ENCODE data around the gene NR3C1. TPM values are rescaled to one million over a fixed set of nuclear protein-coding genes. Genes with fewer than 3 reads are reported as not detected.

The NR3C1 gene
- total RNA-seq, 2 donors from 2014 or later, result 56.5 to 58.1 TPM

DNA sequence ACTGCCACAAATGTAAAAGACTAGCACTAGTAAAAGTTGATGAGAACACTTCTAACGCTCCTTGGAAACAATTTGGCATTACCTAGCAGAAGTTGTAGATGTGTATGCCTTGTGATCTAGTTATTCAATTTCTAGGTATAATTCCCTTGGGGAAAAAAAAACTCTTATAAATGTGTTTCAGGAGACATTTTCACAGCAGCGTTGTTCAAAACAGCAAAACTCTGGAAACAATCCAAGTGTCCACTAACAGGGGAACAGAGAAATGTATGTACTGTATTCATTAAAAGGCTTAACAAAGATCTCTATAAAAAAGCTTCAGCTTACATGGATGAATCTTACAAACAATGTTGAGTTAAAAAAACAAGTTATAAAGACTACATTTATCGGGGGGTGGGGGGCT lies 30.4 kb downstream of the NR3C1 start:
- peaks cover 5 to 30% of the 10 kb centered on the region in 2 donors for H3K4me1 ChIP-seq (ENCODE audit: control insufficient read depth in 1 of 2, low read depth in 2 of 2)
- H3K27me3 ChIP-seq (replicated peaks; ENCODE audit: insufficient read depth), result no peaks in the 10 kb centered on the region
- H3K4me3 ChIP-seq, result no peak overlapping the region
- ATAC-seq (ENCODE audit: insufficient number of reproducible peaks, low FRiP score, low read depth) (no peak), DNase-seq (ENCODE audit: low spot score) (no peak)
- no peak overlapping the region for H3K27ac ChIP-seq
- H3K9me3 ChIP-seq, result no peaks in the 10 kb centered on the region
- no peaks in the 10 kb centered on the region for H3K36me3 ChIP-seq
- TF ChIP-seq, protein P1, sequence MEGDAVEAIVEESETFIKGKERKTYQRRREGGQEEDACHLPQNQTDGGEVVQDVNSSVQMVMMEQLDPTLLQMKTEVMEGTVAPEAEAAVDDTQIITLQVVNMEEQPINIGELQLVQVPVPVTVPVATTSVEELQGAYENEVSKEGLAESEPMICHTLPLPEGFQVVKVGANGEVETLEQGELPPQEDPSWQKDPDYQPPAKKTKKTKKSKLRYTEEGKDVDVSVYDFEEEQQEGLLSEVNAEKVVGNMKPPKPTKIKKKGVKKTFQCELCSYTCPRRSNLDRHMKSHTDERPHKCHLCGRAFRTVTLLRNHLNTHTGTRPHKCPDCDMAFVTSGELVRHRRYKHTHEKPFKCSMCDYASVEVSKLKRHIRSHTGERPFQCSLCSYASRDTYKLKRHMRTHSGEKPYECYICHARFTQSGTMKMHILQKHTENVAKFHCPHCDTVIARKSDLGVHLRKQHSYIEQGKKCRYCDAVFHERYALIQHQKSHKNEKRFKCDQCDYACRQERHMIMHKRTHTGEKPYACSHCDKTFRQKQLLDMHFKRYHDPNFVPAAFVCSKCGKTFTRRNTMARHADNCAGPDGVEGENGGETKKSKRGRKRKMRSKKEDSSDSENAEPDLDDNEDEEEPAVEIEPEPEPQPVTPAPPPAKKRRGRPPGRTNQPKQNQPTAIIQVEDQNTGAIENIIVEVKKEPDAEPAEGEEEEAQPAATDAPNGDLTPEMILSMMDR (IDR thresholded peaks at IDR 0.05), result no peak

DNA sequence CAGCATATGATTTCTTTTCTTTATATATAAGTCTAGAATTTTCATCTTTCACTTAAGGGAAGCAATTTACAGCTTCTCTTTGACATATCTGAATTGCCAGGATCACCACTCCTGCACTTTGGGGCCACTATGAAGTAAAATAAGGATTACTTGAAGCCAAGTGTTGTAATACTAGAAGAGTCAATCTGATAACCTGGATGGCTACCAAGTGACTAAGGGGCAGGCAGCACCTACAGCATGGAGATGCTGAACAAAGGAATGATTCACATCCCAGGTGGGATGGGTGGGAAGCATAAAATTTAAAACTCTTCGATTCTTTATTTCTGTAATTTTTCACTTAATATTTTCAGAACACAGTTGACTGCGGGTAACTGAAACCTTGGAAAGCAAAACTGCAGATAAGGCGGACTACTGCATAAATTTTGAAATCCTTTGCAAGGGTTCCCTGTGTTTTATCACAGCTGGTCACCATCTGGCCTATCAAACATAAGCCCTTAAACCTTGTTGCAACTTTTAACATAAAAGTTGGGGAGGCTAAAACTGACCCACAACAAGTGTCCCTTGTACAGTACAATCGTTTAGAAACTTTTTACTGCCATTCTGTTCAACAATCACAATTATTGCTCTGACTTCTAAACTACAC lies 31.2 kb downstream of the NR3C1 start:
- DNase-seq (ENCODE audit: low spot score) (no peak), ATAC-seq (ENCODE audit: insufficient number of reproducible peaks, low FRiP score, low read depth) (no peak)
- TF ChIP-seq, protein P1 (IDR thresholded peaks at IDR 0.05), result no peak
- no peaks in the 10 kb centered on the region for H3K36me3 ChIP-seq
- no peaks in the 10 kb centered on the region for H3K27me3 ChIP-seq (replicated peaks; ENCODE audit: insufficient read depth)
- H3K9me3 ChIP-seq, result no peaks in the 10 kb centered on the region
- no peak overlapping the region for H3K27ac ChIP-seq
- no peak overlapping the region for H3K4me3 ChIP-seq
- H3K4me1 ChIP-seq (ENCODE audit: control insufficient read depth in 1 of 2, low read depth in 2 of 2), result peaks cover 5 to 29% of the 10 kb centered on the region in 2 donors

DNA sequence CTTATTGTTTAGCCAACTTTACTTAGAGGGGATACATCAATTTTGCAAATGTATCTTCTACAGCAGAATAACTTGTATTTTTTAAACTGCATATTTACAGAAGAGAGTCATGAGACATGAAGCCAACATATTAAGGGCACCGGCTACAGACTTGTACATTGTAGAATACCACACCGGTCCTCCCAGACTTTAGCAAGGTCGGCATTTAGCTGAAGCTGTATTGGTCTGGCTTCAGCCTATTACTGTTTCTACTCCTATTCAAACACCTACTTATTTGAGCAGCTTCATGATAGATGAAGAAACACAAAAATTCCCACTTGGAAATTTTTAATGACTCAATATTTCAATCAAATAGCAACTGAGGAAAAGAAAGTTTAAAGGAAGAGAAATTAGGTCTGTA lies 33.0 kb downstream of the NR3C1 start:
- Histone ChIP-seq H3K4me3 (no peak overlapping the region), H3K9me3 (no peaks in the 10 kb centered on the region), H3K4me1 (ENCODE audit: control insufficient read depth in 1 of 2, low read depth in 2 of 2) (peaks cover 6 to 13% of the 10 kb centered on the region in 2 donors), H3K36me3 (no peaks in the 10 kb centered on the region), H3K27me3 (replicated peaks; ENCODE audit: insufficient read depth) (no peaks in the 10 kb centered on the region), H3K27ac (no peak overlapping the region)
- TF ChIP-seq, protein P1 (IDR thresholded peaks at IDR 0.05), result no peak
- DNase-seq (ENCODE audit: low spot score), result no peak
- ATAC-seq (ENCODE audit: insufficient number of reproducible peaks, low FRiP score, low read depth), result no peak

DNA sequence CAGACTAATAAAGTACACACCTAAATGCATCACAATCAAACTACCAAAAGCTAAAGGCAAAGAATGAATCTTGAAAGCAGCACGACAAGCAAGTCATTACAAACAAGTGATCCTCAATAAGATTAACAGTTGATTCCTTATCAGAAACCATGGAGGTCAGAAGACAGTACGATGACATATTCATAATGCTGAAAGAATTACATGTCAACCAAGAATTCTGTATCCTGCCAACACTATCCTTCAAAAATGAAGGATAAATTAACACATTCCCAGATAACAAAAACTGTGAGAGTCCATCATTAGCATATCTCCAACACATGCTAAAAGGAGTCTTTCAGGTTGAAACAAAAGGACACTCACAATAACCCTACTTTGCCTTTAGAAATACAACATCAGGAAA lies 39.4 kb downstream of the NR3C1 start:
- Histone ChIP-seq H3K36me3 (no peaks in the 10 kb centered on the region), H3K4me1 (ENCODE audit: control insufficient read depth in 1 of 2, low read depth in 2 of 2) (peaks cover 7 to 9% of the 10 kb centered on the region in 2 donors), H3K9me3 (peaks cover 3% of the 10 kb centered on the region), H3K27me3 (replicated peaks; ENCODE audit: insufficient read depth) (no peaks in the 10 kb centered on the region), H3K4me3 (no peak overlapping the region), H3K27ac (no peak overlapping the region)
- no peak for DNase-seq (ENCODE audit: low spot score)
- ATAC-seq (ENCODE audit: insufficient number of reproducible peaks, low FRiP score, low read depth), result no peak
- TF ChIP-seq, protein P1 (IDR thresholded peaks at IDR 0.05), result no peak

DNA sequence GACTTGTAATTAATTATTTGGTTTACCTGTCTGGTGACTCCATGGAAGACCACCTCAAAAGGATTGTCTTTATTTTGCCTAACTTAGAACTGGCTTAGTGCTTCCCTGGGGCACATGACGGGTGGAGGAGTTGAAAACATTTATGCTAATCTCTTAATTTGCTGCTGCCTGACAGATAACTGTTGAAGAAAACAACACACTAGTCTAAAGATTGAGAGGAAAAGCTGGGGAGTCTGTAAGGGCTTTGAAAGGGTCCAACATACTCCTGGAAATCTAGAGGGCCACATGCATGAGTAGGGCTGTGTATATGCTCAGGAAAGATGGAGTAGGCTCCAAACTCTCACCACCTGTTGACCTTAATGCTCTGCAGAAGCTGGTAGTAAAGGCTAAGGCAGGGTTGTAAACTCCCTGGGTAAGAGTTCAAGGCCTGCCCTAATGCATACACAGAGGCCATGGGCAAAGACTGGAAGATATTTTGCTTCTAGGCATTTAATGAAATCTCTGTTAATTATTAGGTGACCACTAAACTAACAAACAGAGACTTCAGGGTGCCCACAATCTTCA lies 40.7 kb downstream of the NR3C1 start:
- Histone ChIP-seq H3K9me3 (peaks cover 3% of the 10 kb centered on the region), H3K27ac (no peak overlapping the region), H3K36me3 (no peaks in the 10 kb centered on the region), H3K4me1 (ENCODE audit: control insufficient read depth in 1 of 2, low read depth in 2 of 2) (peaks cover 7 to 9% of the 10 kb centered on the region in 2 donors), H3K4me3 (no peak overlapping the region), H3K27me3 (replicated peaks; ENCODE audit: insufficient read depth) (no peaks in the 10 kb centered on the region)
- no peak for ATAC-seq (ENCODE audit: insufficient number of reproducible peaks, low FRiP score, low read depth)
- no peak for DNase-seq (ENCODE audit: low spot score)
- TF ChIP-seq, protein P1 (IDR thresholded peaks at IDR 0.05), result no peak
